Right forelimb (tissue), 1 donor: Measurements from ENCODE around the gene SUPT3H.
"Not testable (repeated sequence)": the region's sequence is repeated elsewhere in the genome, so short reads cannot be mapped to it uniquely, and the experiment has no call there.

Experiments
- DNase-seq: peaks from one replicate; pipeline ENCODE4 v3.0.0-alpha.2; 2018

Gene SUPT3H

DNA sequence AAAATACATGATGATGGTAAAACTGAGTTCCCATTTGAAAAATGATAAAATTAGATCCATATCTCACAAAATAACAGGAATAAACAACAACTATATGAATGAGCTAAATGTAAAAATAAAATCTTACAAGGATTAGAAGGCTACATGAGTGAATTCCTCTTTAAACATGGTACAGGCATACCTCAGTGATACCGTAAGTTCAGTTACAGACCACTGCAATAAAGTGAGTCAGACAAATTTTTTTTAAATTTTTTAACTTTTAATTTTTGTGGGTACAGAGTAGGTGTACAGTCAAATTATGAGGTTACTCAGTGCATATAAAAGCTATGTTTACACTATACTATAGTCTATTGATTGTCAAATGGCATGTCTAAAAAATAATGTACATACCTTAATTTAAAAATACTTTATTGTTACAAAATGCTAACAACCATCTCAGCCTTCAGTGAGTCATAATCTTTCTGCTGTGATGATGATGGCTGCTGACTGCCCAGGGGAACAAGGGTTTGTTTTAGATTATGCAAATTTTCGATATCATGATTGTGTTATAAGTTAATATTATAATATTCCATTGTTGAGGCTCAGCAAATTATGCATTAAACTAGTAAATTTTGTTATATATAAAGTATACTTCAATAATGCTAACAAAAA is 272.4 kb downstream of the SUPT3H start:
- DNase-seq: no peak

DNA sequence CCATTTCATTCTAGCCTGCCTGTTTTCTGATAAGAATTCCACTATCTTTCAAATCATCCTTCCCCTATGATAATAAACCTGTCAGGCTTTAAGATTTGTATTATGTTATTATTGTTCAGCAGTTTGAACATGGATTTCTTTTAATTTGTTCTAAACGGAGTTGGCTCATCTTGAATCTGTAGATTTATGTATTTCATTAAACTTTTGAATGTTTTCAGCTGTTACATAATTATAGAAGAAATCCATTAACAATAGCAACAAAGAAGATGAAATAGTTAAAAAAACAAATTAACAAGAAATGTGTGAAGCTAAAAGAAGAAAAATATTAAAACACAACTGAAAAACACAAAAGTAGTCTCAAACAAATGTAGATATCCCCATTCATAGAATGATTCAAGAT is 273.3 kb downstream of the SUPT3H start:
- no peak for DNase-seq

DNA sequence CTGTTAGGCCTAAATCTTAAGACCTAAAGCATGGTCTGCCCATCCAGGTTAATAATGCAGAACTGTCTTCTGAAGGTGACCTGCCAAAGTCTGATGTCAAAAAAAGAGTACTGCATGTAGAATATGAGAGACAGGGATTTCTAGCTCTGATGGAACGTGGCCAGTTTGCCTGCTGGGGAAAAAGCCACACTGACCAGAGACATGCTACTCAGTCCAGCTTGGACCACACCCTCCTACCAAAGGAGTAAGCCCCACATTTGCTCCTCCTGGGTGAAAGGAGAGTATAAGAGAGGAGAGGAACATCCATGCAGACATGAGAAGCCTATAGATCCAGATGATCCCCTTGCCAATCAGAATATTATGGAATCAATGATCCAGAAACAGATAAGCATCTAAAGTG is 279.5 kb downstream of the SUPT3H start:
- DNase-seq: no peak

- DNase-seq: no peak
These were observed 282.9 kb downstream of the SUPT3H start for GRCh38 chr6:45094831-45095230.

DNA sequence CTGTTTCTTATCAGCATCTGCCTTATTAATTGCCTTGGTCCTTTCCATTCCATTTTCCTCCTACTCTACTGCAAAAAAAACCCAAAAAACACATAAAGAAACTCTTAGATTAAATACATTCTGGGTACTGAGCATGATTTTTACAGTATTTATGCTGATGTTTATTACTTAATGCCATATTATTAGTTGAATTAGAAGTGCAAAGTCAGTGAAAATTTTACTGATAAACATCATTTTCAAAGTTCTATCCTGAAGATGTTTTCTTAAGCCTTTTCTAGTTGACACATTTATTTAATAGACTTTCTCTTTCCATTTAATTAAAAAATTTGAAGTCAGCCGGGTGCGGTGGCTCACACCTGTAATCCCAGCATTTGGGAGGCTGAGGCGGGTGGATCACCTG is 285.6 kb downstream of the SUPT3H start:
- no peak for DNase-seq

- no peak for DNase-seq
These were observed 291.2 kb downstream of the SUPT3H start for GRCh38 chr6:45086360-45087084.

DNA sequence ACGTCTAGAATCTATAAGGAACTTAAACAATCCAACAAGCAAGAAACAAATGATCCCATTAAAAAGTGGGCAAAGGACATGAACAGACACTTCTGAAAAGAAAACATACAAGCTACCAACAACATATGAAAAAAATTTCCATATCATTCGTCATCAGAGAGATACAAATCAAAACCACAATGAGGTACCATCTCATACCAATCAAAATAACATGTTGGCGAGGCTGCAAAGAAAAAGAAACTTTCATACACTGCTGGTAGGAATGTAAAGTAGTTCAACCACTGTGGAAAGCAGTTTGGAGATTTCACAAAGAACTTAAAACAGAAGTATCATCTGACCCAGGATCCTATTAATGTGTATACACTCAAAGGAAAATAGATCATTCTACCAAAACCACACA is 293.5 kb downstream of the SUPT3H start:
- no peak for DNase-seq

GRCh38 chr6:45082091-45082490 is 295.6 kb downstream of the SUPT3H start:
- no peak for DNase-seq

DNA sequence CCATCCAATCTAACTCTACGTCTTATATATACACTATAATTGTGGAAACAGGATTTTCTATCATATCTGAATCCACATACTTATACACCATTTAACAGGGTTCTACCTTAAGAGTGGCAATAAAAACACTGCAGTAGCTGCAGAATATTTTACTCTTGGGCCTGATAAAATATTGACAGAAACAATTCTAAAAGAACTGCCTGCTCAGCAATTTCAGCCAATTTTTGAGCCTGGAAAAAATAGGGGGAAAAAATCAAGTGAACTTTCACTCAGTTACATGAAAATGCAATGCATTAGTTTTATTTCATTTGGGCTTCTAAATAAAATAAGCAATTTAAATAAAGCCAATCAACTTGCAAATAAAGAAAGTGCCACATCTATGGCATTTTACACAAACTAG is 296.1 kb downstream of the SUPT3H start:
- no peak for DNase-seq

DNA sequence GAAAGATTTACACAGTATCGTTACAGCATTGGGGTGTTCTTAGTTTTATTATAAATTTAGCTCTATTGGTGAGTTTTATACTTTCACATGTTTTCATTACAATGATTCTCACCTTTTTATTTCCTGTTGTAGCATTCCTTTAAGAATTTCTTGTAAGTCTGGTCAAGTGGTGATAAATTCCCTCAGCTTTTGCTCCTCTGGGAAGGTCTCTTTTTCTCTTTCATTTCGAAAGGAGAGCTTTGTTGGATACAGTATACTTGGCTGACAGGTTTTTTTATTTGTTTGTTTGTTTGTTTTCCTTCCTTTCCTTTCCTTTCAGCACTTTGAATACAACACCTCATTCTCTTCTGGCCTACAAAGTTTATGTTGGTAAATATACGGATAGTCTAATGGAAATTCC is 299.3 kb downstream of the SUPT3H start:
- DNase-seq: no peak

- DNase-seq: no peak
These were observed 301.4 kb downstream of the SUPT3H start for GRCh38 chr6:45076217-45076930.

DNA sequence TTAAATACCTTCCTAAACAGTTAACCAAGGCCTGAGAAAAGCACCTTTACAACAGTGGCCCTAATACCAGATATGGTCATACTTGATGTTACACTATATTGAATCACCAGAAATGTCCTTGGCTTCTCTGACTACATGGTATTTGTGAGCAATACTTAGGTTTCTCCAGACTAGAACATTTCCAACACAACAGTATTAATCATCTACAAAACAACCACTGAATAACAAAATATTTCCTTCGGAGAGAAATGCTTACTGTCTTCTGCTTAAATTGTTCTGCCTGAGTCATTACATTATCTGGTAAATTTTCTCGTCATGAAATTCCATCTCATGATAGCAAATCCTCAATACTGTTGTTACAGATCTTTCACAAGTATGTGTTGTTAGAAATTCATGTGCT is 302.5 kb downstream of the SUPT3H start:
- DNase-seq: no peak

- no peak for DNase-seq
These were observed 303.3 kb downstream of the SUPT3H start for GRCh38 chr6:45074439-45074838.

GRCh38 chr6:45073771-45074170 is 304.0 kb downstream of the SUPT3H start:
- DNase-seq: no peak

DNA sequence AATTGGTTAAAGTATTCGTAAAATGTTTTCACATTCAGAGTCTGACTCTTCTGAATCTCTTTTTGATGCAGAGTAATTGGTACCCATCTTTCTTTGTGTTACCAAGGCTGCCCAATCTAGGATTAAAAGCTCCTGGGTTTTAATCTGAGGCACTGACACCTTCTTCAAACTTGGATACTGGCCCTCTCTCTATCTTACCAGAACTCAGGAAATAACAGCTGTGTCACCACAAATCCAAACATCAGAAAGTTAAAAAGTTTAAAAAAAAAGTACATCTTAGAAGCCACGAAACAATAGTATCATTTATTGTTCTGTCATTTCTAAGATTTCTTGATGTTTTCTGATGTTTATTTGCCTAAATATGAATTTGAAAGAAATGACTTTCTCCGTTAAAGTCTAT is 305.1 kb downstream of the SUPT3H start:
- no peak for DNase-seq

DNA sequence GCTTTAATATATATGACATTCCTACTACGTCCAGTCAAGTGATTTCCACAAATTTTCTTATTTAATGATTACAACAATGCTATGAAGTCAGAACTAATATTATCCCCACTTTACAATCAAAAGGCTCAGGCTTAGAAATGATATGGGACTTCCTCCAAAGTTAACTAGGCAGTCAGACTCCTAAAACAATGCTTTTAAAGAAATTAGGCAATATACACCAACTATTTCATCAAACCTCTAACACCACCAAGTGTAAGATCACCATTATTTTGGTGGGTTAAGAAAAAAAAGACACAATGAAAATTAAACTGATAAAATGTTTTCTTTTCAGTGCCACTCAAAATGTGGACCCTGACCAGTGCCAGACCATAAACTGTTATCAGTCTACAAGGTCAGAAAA is 305.7 kb downstream of the SUPT3H start:
- no peak for DNase-seq

DNA sequence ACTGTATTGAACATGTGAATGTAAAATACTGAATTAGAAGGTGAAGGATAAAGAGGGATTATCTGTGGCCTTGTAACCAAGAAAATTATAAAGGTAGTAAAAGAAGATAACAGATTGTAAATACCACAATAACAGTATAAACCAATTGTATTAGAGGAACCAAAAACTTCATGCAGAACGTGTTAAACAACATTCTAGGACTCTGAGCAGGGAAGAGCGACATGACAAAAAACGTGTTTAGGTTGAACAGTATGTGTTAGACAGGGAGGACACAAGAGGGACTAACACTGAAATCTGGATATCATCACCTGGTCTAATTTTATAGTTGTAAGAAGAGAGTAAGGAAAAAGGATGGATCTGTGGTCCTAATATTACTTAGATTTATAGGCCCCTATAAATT is 308.6 kb downstream of the SUPT3H start:
- DNase-seq: no peak

DNA sequence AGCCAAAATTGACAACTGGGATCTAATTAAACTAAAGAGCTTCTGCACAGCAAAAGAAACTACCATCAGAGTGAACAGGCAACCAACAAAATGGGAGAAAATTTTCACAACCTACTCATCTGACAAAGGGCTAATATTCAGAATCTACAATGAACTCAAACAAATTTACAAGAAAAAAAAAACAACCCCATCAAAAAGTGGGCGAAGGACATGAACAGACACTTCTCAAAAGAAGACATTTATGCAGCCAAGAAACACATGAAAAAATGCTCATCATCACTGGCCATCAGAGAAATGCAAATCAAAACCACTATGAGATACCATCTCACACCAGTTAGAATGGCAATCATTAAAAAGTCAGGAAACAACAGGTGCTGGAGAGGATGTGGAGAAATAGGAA is 310.3 kb downstream of the SUPT3H start:
- DNase-seq: not testable (repeated sequence)

DNA sequence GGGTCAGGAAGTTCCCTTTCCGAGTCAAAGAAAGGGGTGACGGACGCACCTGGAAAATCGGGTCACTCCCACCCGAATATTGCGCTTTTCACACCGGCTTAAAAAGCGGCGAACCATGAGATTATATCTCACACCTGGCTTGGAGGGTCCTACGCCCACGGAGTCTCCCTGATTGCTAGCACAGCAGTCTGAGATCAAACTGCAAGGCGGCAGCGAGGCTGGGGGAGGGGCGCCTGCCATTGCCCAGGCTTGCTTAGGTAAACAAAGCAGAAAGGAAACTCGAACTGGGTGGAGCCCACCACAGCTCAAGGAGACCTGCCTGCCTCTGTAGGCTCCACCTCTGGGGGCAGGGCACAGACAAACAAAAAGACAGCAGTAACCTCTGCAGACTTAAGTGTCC is 315.1 kb downstream of the SUPT3H start:
- DNase-seq: not testable (repeated sequence)

- no peak for DNase-seq
These were observed 320.0 kb downstream of the SUPT3H start for GRCh38 chr6:45057711-45058110.

- DNase-seq: no peak
These were observed 323.1 kb downstream of the SUPT3H start for GRCh38 chr6:45054610-45055009.

- no peak for DNase-seq
These were observed 325.4 kb downstream of the SUPT3H start for GRCh38 chr6:45052325-45052724.

GRCh38 chr6:45049188-45049843 is 328.4 kb downstream of the SUPT3H start:
- no peak for DNase-seq

- DNase-seq: no peak
These were observed 330.2 kb downstream of the SUPT3H start for GRCh38 chr6:45047573-45047972.
